ENCODE measurements around the gene ERBB2. TPM values are rescaled to one million over a fixed set of nuclear protein-coding genes. Genes with fewer than 3 reads are reported as not detected.
"Not testable (repeated sequence)": the region's sequence is repeated elsewhere in the genome, so short reads cannot be mapped to it uniquely, and the experiment has no call there.

ERBB2 gene
- total RNA-seq, 4 donors from 2014 or later = 144 to 192 (median 173) TPM

DNA sequence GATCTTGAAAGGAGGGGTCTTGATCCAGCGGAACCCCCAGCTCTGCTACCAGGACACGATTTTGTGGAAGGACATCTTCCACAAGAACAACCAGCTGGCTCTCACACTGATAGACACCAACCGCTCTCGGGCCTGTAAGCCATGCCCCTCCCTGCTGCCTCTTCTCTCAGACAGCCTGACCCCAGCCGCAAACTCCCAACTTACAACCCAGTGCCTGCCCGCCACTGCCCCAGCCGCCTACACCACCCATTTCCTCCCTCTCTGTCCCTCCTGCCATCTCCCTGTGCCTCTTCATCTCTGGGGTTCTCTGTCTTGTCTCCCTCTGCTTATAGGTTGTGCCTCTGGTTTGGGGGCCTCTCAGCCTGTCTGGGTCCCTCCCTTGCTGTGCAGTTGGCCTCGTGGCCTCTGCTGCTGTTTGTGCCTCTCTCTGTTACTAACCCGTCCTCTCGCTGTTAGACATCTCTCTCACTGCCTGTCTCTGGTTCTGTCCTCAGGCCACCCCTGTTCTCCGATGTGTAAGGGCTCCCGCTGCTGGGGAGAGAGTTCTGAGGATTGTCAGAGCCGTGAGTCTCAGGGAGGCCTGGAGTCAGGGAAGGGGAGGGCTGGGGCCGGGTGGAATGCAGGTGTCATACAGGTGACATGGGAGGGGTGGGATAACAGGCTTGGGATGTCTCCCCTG is 9.6 kb downstream of the ERBB2 start:
- no peak for TF ChIP-seq POLR2A (IDR thresholded peaks at IDR 0.05)
- no peak for TF ChIP-seq EP300 (IDR thresholded peaks at IDR 0.05)
- TF ChIP-seq POLR2AphosphoS5 (IDR thresholded peaks at IDR 0.05) = no peak
- TF ChIP-seq, protein P1, sequence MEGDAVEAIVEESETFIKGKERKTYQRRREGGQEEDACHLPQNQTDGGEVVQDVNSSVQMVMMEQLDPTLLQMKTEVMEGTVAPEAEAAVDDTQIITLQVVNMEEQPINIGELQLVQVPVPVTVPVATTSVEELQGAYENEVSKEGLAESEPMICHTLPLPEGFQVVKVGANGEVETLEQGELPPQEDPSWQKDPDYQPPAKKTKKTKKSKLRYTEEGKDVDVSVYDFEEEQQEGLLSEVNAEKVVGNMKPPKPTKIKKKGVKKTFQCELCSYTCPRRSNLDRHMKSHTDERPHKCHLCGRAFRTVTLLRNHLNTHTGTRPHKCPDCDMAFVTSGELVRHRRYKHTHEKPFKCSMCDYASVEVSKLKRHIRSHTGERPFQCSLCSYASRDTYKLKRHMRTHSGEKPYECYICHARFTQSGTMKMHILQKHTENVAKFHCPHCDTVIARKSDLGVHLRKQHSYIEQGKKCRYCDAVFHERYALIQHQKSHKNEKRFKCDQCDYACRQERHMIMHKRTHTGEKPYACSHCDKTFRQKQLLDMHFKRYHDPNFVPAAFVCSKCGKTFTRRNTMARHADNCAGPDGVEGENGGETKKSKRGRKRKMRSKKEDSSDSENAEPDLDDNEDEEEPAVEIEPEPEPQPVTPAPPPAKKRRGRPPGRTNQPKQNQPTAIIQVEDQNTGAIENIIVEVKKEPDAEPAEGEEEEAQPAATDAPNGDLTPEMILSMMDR (IDR thresholded peaks at IDR 0.05) = no peak
- no peak overlapping the region for H3K4me3 ChIP-seq

DNA sequence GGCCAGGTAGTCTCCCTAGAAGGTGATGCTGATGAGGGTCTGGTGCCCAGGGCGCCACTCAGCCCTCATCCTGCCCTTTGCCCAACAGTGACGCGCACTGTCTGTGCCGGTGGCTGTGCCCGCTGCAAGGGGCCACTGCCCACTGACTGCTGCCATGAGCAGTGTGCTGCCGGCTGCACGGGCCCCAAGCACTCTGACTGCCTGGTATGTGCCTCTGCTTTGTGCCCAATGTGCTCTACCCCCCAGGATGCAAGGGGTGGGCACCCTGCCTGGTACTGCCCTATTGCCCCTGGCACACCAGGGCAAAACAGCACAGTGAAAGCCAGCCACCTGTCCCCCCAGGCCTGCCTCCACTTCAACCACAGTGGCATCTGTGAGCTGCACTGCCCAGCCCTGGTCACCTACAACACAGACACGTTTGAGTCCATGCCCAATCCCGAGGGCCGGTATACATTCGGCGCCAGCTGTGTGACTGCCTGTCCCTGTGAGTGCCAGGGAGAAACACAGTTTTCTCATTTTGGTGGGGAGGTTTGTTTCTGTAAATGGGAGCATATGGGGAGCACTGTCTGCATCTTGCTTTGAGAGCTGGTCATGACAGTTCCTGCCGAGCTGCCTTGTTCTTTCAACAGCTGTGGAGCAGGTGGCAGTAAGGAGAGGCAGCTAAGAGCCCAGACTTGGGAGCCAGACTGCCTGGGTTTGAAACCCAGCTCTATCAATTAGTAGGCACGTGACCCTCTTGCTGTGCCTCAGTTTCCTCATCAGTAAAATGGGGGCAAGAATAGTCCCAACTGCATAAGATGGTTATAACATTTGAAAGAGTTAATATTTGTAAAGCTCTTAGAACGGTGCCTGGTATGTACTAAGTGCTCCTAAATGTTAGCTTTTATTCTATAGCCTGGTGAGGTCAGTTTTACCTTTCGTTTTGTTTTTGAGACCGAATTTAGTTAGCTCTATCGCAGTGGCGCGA is 10.4 kb downstream of the ERBB2 start:
- peaks cover 73% of the 10 kb centered on the region for H3K36me3 ChIP-seq
- DNase-seq (ENCODE audit: low spot score in 2 of 2) = no peak
- WGBS = 91% methylated on average over 13 of the region's 20 CpGs
- no peaks in the 10 kb centered on the region for H3K27me3 ChIP-seq
- H3K4me3 ChIP-seq = no peak overlapping the region
- H3K27ac ChIP-seq = no peak overlapping the region
- no peak for TF ChIP-seq EP300 (IDR thresholded peaks at IDR 0.05)
- no peak for TF ChIP-seq POLR2A (IDR thresholded peaks at IDR 0.05)
- no peak for TF ChIP-seq POLR2AphosphoS5 (IDR thresholded peaks at IDR 0.05)
- TF ChIP-seq, protein P1 (IDR thresholded peaks at IDR 0.05) = no peak
- peaks cover 28% of the 10 kb centered on the region for H3K4me1 ChIP-seq
- no peaks in the 10 kb centered on the region for H3K9me3 ChIP-seq

More for the DNA sequence above, 9.6 kb downstream of the ERBB2 start:
- H3K4me1 ChIP-seq = peaks cover 31% of the 10 kb centered on the region
- H3K36me3 ChIP-seq = peaks cover 69% of the 10 kb centered on the region
- H3K27me3 ChIP-seq = no peaks in the 10 kb centered on the region
- WGBS = 90% methylated on average over 14 of the region's 14 CpGs
- no peak overlapping the region for H3K27ac ChIP-seq
- H3K9me3 ChIP-seq = no peaks in the 10 kb centered on the region
- no peak for DNase-seq (ENCODE audit: low spot score in 2 of 2)

DNA sequence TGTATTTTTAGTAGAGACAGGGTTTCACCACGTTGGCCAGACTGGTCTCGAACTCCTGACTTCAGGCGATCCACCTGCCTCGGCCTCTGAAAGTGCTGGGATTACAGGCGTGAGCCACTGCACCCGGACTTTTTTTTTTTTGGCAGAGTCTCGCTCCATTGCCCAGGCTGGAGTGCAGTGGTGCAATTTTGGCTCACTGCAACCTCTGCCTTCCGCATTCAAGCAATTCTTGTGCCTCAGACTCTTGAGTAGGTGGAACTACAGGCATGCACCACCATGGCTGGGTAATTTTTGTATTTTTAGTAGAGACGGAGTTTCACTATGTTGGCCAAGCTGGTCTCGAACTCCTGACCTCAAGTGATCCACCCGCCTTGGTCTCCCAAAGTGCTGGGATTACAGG is 11.2 kb downstream of the ERBB2 start:
- not testable (repeated sequence) for H3K9me3 ChIP-seq; DNase-seq (ENCODE audit: low spot score in 2 of 2); H3K4me3 ChIP-seq; H3K27me3 ChIP-seq; H3K27ac ChIP-seq
- 95% methylated on average over 11 of the region's 11 CpGs for WGBS
- H3K4me1 ChIP-seq = peaks cover 28% of the 10 kb centered on the region
- H3K36me3 ChIP-seq = peaks cover 81% of the 10 kb centered on the region

GRCh38 chr17:39711851-39712250 is 12.0 kb downstream of the ERBB2 start:
- Histone ChIP-seq H3K4me3 (no peak overlapping the region), H3K36me3 (peaks cover 81% of the 10 kb centered on the region), H3K27ac (no peak overlapping the region), H3K4me1 (peaks cover 26% of the 10 kb centered on the region), H3K9me3 (no peaks in the 10 kb centered on the region), H3K27me3 (no peaks in the 10 kb centered on the region)
- TF ChIP-seq, protein P1 (IDR thresholded peaks at IDR 0.05) = no peak
- TF ChIP-seq EP300 (IDR thresholded peaks at IDR 0.05) (no peak), POLR2AphosphoS5 (IDR thresholded peaks at IDR 0.05) (no peak), POLR2A (IDR thresholded peaks at IDR 0.05) (no peak)
- 87% methylated on average over 10 of the region's 10 CpGs for WGBS
- DNase-seq (ENCODE audit: low spot score in 2 of 2) = no peak

DNA sequence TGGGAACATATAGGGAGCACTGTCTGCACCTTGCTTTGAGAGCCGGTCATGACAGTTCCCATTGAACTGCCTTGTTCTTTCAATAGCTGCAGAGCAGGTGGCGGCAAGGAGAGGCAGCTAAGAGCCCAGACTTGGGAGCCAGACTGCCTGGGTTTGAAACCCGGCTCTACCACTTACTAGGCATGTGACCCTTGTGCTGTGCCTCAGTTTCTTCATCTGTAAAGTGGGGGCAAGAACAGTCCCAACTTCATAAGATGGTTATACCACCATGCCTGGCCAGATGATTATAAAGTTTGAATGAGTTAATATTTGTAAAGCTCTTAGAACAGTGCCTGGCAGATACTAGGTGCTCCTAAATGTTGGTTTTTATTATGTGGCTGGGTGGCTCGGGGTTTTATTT is 14.4 kb downstream of the ERBB2 start:
- Histone ChIP-seq H3K4me3 (no peak overlapping the region), H3K36me3 (peaks cover 68% of the 10 kb centered on the region), H3K27me3 (no peaks in the 10 kb centered on the region), H3K4me1 (peaks cover 25% of the 10 kb centered on the region), H3K27ac (no peak overlapping the region), H3K9me3 (no peaks in the 10 kb centered on the region)
- TF ChIP-seq EP300 (IDR thresholded peaks at IDR 0.05) (no peak), POLR2A (IDR thresholded peaks at IDR 0.05) (no peak), POLR2AphosphoS5 (IDR thresholded peaks at IDR 0.05) (no peak)
- TF ChIP-seq, protein P1 (IDR thresholded peaks at IDR 0.05) = no peak
- no peak for DNase-seq (ENCODE audit: low spot score in 2 of 2)
- WGBS = 81% methylated on average over 4 of the region's 4 CpGs

All from suprapubic skin (tissue), 4 donors.